ENCODE results near the gene LLGL2.
"Not testable (repeated sequence)": the region's sequence is repeated elsewhere in the genome, so short reads cannot be mapped to it uniquely, and the experiment has no call there.

Gene LLGL2, protein sequence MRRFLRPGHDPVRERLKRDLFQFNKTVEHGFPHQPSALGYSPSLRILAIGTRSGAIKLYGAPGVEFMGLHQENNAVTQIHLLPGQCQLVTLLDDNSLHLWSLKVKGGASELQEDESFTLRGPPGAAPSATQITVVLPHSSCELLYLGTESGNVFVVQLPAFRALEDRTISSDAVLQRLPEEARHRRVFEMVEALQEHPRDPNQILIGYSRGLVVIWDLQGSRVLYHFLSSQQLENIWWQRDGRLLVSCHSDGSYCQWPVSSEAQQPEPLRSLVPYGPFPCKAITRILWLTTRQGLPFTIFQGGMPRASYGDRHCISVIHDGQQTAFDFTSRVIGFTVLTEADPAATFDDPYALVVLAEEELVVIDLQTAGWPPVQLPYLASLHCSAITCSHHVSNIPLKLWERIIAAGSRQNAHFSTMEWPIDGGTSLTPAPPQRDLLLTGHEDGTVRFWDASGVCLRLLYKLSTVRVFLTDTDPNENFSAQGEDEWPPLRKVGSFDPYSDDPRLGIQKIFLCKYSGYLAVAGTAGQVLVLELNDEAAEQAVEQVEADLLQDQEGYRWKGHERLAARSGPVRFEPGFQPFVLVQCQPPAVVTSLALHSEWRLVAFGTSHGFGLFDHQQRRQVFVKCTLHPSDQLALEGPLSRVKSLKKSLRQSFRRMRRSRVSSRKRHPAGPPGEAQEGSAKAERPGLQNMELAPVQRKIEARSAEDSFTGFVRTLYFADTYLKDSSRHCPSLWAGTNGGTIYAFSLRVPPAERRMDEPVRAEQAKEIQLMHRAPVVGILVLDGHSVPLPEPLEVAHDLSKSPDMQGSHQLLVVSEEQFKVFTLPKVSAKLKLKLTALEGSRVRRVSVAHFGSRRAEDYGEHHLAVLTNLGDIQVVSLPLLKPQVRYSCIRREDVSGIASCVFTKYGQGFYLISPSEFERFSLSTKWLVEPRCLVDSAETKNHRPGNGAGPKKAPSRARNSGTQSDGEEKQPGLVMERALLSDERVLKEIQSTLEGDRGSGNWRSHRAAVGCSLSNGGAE

DNA sequence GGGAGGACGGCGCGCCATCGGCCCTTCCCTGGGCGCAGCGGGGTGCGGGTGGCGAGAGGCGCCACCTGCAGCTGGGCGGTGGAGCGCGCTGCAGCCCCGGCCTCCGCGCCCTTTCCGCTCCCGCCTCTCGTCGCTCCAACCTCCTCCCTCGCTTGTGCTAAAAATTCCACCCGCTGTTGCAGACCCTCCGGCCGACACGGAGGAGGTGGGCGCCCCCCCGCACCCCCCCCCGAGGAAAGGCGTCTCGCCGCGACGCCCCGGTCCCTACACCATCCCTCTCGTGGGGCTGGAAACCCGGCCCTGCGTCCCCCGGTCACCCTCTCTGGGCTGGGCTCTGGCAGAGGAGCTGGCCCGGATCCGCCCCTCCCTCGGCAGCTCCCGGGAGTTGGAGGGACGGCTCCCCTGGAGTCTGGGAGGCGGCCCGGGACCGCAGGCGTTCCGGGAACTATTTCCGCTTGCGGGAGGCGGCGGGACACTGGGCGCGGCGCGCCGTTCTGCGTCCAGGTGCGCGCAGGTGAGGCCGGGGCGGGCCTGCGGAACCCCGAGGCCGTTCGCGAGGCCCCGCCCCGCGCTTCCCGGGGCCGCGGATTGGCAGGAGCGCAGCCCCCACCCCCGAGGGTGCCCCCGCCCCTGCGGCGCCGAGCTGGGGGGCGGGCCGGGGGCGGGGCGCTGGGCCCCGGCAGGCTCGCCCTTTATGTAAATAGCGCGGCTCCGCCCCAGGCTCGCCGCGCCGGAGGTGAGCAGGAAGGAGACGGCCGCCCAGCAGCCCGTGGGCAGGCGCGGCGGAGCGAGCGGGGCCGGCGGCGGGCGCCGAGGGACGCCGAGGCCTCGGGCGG is at the start of gene LLGL2:
Gene LLGL2 (plus strand): TSS at position 728 of the 836 bp plus-strand sequence. CDS start 17,730 bp downstream, outside the sequence.
- no peak for DNase-seq

DNA sequence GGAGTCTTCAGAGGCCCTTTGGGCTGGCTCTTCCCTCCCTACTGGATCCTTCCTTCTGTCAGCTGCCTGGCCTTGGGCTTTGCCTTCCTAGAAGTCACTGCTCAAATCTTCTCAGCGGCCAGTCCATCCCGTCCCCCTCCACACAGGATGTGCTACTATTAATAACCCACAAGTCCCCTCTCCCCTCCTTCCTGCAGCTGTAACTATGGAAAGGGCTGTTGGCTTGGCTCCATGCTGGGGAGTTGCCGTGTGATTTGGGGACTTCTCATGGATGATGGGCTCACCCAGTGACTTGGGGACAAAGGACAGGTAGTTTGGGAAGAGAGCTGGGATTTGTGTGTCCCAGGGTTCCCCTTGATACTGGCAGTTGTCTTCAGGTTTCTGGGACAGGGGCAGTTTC is 49.6 kb upstream of the LLGL2 start:
- DNase-seq, result no peak

DNA sequence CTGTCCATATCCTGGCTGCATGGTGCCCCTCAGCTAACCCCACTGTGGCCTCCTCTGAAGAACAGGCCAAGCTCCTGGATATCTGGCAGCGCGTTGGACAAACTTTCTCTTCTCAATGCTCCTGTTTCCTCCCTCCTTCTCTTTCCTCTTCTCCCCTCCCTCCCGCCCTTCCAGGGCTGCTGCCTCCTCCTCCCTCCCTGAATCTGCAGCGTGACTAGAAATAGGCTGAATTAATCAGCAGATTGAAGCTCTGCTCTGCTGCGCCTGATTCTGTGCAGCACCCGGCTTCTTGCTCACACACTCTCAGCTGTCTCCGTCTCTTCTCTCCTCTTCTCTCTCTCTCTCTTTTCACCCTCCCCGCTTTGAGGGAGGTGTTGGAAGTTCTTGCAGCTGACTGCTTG is 49.2 kb upstream of the LLGL2 start:
- no peak for DNase-seq

DNA sequence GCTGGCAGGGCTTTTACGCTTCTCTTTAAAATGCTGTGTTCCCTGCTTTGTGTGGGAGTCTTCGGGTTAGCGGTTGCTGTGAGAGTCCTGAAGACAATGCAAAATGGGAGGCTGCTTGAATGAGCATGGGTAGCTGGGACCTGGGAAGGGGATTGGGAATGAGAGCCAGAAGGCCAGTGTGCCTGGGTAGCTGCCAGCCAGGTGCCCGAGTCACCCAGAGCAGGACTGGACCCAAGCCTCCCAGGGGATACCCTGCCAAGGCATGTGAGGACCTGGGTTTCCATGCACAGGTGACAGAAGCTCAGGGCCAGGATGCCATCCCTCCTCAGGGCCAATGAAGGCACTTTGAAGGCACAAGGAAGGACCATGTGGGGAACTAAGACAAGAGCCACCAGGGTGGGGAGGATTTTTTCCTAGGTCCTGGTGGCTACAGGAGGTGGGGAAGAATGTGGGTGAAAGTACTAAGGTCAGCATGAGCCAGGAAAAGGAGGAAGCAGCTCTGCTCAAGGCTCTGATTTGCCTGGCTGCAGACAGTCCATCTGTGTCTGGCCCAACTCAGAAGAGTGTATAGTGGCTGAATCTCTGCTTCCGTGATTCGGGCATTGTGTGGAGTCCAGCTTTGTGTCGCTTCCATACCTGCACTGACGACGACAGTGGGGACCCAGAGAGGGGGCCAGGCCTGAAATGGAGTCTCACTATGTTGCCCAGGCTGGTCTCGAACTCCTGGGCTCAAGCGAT is 48.6 kb upstream of the LLGL2 start:
- DNase-seq, result no peak

DNA sequence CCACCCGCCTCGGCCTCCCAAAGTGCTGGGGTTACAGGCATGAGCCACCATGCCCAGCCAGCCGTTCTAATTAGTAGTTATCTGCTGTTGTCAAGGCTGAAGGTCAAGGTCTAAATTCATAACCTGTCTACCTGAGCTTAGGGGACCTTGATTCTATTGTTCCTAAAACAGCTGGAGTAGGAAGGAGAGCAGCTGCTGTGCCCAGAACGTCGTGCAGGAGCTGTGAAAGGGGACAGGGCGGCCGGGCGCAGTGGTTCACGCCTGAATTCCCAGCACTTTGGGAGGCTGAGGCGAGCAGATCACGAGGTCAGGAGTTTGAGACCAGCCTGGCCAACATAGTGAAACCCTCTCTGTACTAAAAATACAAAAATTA is 48.0 kb upstream of the LLGL2 start:
- not testable (repeated sequence) for DNase-seq

DNA sequence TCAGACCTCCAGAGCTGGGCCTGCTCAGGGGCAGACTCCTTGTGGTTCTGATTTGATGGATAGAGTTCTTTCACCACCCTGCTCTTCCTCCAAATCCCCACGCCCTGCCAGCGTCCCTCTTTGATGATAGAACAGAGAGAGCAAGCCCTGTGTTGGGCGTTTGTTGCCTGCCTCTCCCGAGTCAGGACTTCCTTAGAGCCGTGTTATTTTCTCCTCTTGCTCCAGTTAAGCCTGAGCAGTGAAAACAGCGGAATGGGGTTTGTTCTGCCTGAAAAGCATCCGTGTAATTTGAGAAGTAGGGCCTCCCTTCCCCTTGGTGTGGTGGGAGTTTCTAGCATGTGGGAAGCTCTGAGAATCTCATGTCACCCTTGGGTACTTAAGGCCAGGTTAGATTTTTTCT is 47.0 kb upstream of the LLGL2 start:
- no peak for DNase-seq

DNA sequence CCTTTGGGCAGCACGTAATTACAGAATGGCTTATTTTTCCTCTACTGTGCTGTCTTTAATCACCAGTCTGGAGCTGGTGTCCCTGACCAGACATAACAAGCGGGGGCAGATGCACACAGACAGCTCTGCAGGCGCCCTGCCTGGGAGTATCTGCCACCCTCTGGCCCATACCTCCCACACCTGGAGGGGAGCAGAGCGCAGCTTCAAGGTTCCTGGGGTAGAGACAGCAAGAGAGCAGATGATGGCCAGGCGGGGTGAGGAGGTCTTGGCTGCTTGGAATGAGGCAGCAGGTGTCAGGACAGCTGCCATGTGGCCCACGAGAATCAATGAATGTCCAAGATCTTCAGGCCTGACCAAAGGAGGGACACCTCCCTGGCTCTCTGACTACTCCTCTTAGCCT is 45.2 kb upstream of the LLGL2 start:
- DNase-seq, result no peak

DNA sequence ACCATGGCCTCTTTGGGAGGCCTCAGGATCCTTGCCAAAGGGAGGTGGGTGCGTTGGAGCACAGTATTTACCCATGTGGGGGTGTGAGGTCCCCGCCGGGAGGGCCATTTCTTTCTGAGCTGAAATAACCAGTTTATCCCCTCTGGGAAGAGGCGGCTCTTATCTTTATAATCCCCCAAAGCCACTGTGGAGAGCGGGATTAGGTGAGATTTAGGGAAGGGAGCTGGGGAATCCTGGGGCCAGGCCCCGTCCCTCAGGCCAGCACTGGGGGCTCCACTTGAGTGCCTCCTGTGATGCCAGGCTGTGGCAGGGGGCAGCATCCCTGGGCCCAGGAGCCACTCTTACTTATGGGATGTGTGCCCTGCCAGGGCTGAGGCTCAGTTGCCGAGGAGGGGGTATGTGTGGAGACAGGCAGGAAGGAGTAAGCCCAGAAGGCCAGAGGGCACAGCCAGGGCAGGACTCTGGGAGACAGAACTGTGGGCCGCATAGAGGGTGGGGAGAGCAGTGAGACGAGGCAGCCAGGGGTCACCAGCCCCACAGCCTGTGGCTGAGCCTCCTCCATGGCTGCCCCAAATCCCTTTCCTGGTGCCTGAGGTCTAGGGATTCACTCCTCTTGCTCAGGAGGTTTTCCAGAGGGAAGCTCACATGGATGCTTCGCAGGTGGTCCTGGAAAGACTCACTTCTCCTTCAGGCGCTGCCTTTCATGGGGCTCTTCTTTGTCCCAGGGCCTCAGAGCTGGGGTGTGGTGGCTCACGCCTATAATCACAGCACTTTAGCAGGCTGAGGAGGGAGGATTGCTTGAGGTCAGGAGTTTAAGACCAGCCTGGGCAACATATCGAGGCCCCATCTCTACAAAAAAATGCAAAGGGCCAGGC is 44.1 kb upstream of the LLGL2 start:
- DNase-seq, result no peak

DNA sequence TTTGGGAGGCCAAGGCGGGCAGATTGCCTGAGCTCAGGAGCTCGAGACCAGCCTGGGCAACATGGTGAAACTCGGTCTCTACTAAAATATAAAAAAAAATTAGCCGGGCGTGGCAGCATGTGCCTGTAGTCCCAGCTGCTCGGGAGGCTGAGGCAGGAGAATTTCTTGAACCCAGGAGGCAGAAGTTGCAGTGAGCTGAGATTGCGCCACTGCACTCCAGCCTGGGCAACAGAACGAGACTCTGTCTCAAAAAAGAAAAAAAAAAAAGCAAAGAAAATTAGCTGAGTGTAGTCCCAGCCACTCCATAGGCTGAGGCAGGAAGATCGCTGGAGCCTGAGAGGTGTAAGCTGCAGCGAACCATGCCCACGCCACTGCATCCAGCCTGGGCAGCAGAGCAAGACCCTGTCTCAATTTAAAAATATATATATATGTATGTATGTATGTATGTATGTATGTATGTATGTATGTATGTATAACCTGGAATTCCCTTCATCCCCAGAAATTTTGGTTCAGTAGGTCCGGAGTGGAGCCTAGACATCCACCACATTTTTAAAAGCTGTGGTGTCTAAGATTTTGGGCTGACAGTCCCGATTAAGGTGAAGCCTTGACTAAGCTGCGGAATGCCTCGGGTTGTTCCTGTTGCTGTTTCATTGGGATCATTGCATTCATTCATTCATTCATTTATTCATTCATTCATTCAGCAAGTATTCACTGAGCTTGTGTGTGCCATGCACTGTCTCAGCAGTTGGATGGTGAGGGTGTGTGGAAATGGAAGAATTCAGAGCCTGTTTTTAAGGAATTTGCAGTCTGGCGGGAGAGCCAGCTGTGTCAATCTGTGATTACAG is 43.2 kb upstream of the LLGL2 start:
- DNase-seq, result no peak

DNA sequence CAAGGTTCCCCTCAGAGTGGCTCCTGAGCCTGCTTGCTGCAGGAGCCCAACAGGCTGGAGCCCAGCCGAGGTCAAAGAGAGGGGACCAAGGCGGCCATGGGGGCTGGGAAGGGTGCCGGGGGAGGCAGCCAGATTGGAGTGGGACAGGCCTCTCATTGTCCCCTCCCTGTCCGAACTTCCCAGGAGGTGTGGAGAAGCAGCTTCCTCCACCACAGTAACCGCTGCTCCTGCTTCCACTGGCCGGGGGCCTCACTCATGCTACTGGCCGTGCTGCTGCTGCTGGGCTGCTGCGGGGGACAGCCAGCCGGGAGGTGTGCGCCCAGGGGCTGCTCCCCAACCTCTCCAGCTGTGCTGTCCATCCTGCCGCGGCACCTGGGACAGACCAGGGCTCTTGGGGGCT is 39.8 kb upstream of the LLGL2 start:
- no peak for DNase-seq

DNA sequence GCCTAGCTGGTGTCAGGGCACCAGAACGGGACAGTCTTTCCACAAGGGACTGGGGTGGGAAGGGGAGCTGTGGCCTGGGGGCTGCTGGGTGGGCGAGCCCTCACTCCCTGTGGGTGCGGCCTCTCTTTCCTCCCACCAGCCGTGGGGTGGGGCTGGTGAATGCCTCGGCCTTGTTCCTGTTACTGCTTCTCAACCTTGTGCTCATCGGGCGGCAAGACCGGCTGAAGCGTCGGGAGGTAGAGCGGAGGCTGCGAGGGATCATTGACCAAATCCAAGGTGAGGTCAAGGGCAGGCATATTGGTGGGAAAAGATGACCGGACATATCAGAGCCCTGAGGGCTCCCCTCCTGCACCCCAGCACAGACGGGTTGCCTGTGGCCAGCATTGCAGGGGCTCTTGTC is 39.3 kb upstream of the LLGL2 start:
- no peak for DNase-seq

DNA sequence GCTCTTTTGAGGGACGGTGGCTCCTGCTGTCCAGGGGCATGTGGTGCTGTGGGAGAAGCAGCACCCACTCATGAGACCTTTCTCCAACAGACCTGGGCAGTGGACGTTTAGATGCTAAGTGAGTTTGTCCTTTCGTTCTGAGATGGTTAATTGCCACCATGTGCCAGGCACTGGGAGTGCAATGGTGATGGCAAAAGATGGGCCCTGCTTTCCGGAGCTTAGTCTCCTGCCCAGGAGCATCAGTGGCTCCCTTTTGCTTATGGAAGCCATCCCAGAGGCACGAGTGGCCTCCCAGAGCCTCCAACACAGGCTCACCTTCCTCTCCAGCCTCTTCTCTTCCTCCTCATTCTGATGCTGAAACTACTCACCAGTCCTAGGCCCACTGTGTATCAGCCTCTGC is 38.5 kb upstream of the LLGL2 start:
- DNase-seq, result no peak

DNA sequence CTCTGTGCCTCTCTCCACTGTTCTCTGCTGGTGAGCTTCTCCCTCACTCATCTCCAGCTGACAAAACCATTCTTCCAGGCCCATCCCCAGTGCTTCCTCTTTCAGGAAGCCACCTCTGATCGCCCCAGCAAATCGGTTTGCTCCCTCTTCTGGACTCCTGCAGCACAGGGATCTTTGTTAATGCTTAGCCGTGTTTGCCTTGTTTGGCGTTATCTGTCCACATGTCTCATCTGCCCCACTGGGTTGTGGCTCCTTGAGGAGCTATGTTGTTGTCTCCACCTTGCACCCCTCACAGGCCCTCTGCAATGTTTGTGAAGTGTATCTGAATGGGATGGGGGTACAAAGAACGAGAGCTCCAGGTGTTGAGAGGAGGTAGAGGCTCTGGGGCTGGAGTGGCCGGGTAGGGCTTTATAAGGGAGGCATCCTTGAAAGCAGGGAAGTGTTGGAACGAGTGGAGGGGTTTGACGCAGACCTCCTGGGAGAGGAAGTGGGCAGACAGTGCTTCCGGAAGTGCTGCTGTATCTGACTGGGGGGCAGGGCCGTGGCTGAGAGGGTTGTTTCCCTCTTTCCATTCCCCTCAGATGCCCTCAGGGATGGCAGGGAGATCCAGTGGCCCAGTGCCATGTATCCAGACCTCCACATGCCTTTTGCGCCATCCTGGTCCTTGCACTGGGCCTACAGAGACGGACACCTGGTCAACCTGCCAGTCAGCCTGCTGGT is 38.0 kb upstream of the LLGL2 start:
- no peak for DNase-seq

DNA sequence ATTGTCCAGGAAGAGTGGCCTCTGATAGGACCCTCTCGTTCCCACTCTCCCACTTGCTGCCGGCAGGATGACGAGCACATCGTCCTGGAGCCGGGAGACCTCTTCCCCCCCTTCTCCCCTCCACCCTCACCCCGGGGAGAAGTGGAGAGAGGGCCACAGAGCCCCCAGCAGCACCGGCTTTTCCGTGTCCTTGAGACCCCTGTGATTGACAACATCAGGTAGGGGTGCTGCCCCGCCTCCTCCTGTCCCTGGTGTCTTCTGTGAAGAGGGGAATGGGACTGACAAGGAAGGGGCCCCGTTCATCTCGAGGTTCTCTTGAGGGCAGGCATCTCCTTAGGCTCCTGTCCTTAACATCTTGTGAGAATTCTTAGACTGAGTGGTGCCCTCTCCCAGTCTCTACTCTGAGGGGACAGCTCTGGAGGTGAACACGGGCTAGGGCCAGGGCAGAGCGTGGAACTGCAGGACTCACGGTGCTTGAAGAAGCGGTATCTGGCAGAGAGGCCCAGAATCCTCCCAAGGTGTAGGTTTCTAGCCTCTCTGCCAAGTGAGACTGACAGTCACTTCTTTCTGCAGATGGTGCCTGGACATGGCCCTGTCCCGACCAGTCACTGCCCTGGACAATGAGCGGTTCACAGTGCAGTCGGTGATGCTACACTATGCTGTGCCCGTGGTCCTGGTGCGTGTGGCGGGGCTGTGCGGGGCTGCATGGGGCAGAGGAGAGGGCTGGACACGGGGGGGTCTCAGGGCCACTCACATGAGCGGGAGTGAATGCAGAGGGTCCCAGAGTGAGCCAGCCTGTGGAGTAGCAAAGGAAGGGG is 36.6 kb upstream of the LLGL2 start:
- no peak for DNase-seq

DNA sequence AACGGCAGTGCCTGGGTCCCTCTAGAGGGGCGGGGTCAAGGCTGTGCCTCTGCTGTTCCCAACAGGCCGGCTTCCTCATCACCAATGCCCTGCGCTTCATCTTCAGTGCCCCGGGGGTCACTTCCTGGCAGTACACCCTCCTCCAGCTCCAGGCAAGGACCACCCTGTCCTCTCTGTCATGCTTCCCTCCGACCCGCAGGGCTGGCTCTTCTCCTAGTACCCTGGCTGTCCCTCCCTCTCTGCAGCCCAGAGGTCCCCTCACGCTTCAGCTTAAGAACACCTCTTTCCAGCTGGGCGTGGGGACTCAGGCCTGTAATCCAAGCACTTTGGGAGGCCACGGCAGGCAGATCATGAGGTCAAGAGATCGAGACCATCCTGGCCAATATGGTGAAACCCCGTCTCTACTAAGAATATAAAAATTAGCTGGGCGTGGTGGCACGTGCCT is 36.0 kb upstream of the LLGL2 start:
- DNase-seq, result no peak

DNA sequence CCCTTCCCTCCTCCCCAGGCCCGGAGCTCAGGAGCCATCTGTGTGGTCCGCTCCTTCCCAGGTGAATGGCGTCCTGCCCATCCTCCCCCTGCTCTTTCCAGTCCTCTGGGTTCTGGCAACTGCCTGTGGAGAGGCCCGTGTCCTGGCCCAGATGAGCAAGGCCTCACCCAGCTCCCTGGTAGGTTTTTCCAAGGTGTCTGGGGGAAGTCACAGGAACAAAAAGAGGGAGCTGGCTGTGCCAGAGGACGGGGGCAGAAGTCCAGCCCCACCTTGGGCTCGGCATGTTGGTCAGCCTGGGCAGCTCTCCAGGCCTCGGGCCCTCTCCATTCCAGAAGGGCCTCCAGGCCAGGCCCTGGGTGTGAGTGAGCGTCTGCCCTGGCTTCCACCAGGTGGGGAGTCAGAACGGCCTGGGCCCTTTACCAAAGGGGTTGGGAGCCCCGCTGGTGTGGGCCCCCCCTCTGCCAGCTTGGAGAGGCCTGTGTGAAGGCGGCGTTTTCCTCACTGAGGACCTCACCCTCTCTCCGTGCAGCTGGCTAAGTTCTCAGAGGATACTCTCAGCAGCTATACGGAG is 35.2 kb upstream of the LLGL2 start:
- no peak for DNase-seq

DNA sequence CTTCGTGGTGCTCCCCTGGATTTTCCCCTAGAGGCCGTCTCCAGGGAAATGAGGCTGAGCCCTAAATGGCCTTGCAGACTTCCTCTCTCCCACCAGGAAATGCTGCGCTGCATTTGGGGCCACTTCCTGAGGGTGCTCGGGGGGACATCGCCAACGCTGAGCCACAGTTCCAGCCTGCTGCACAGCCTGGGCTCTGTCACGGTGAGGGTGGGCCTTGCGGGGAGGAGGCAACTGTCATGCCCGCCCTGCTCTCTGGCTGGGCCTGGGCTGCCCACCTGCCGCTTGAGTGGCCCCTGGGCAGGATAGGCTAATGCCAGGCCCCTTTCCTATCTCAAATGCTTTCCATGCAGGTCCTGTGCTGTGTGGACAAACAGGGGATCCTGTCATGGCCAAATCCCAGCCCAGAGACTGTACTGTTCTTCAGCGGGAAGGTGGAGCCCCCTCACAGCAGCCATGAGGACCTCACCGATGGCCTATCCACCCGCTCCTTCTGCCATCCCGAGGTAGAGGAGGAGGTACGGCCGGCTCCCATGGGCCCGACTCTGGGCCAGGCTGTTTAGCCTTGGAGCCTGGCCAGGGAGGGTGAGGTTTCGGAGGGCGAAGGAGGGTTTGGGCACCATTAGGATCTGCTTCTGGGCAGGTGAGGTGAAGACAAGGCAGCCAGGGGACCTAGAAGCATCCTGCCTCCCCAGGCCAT is 34.4 kb upstream of the LLGL2 start:
- no peak for DNase-seq

DNA sequence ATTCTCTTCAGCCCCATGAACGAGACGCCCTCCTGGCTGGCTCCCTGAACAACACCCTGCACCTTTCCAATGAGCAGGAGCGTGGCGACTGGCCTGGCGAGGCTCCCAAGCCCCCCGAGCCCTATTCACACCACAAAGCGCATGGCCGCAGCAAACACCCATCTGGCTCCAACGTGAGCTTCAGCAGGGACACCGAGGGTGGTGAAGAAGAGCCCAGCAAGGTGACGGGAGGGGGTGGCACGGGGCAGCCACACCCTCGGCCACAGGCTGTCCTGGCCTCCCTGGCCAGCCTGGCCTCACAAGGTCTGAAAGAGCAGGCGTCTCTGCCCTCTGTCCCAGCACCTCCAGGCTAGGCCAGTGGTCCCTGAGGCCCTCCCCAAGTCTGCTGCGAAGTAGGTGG is 33.8 kb upstream of the LLGL2 start:
- no peak for DNase-seq
